Adrenal gland (tissue), 12 donors: ENCODE measurements around the gene PDE8A. TPM values are rescaled to one million over a fixed set of nuclear protein-coding genes. Genes with fewer than 3 reads are reported as not detected.
"Not testable (repeated sequence)": the region's sequence is repeated elsewhere in the genome, so short reads cannot be mapped to it uniquely, and the experiment has no call there.

Experiments used
- DNase-seq, 7 donors: peaks; one replicate each; pipeline ENCODE4 v3.0.0-alpha.2; 2019 to 2020
- H3K27ac ChIP-seq, 5 donors: fragments of 200-600 bp; sonication (generic) in 4 of 5; 1 replicate in 3 of 5; 2 replicates in 2 of 5; pipeline versions ENCODE4 v1.5.1 to v1.8.0; 2016 to 2020; ENCODE audit warnings: mild to moderate bottlenecking in 1 of 5
- H3K27me3 ChIP-seq: fragments of 200-600 bp; 2 replicates; pipeline ENCODE4 v1.8.0; 2021
- H3K36me3 ChIP-seq, 2 donors: fragments of 200-600 bp; replicated peaks in 1 of 2; 1 replicate in 1 of 2; 2 replicates in 1 of 2; pipeline versions ENCODE4 v1.5.1 to v1.8.0; 2018 to 2022
- H3K4me1 ChIP-seq, 2 donors: fragments of 200-600 bp; replicated peaks in 1 of 2; 1 replicate in 1 of 2; 2 replicates in 1 of 2; pipeline versions ENCODE4 v1.5.1 to v1.8.0; 2018 to 2021
- H3K4me3 ChIP-seq, 4 donors: fragments of 200-600 bp; sonication (generic) in 3 of 4; one replicate each; pipeline ENCODE4 v1.5.1; 2016 to 2018
- H3K9me3 ChIP-seq, 3 donors: fragments of 200-600 bp; sonication (generic) in 1 of 3; replicated peaks in 1 of 3; 1 replicate in 2 of 3; 2 replicates in 1 of 3; pipeline versions ENCODE4 v1.5.1 to v1.8.0; 2016 to 2021
- CTCF ChIP-seq, 6 experiments: fragments of 450-650 bp in 4 of 6; fragments of 200-600 bp in 2 of 6; sonication (generic) in 1 of 6; IDR thresholded peaks; 1 replicate in 5 of 6; 2 replicates in 1 of 6; pipeline versions ENCODE4 v1.5.1 to v1.8.0; 2016 to 2021; ENCODE audit warnings: antibody characterized with exemption in 6 of 6, mild to moderate bottlenecking in 2 of 6, moderate library complexity in 1 of 6
- POLR2A ChIP-seq, 2 donors: fragments of 450-650 bp; IDR thresholded peaks; one replicate each; pipeline ENCODE4 v1.6.1; 2017; ENCODE audit warnings: antibody characterized with exemption in 2 of 2, mild to moderate bottlenecking in 2 of 2, moderate library complexity in 1 of 2
- WGBS, 4 donors: extraction: QIAGEN DNeasy Blood & Tissue Kit in 2 of 4; methylation state at CpG; one replicate each; pipeline versions ENCODE4 v1.1.5 to v1.1.7; 2013 to 2017; 5-methylcytosine and 5-hydroxymethylcytosine counted together
- intact Hi-C, 2 donors: fragments of 100-400 bp; cut with DNase I; formaldehyde crosslinking; loops; one replicate each; pipeline versions ENCODE4 v1.14.1 to v1.15.0; 2022 to 2023
- polyA plus RNA-seq, 3 donors: library from polyadenylated mRNA; stranded (reverse); fragments of 200-250 nt in 2 of 3; fragments of 350-450 nt in 1 of 3; fragmentation: Illumina TruSeq in 1 of 3; extraction: RNeasy Lipid Tissue Mini Kit (QIAGEN cat#74804) in 1 of 3; gene quantifications; one replicate each; pipeline ENCODE4 v1.2.3, GENCODE V29; 2013 to 2014
- total RNA-seq, 9 donors: library from RNA; depleted of rRNA in 4 of 9; stranded (reverse); fragments of >200 nt in 4 of 9; fragments of 120-200 nt in 1 of 9; fragmentation: NEBNext Ultra II Directional in 1 of 9; extraction: Animal tissue kit (Norgen Biotek cat#: 25700) in 1 of 9; gene quantifications; one replicate each; pipeline versions ENCODE4 v1.1.0 to v1.2.4, GENCODE V29; 2013 to 2023
- donor health status: healthy with polysubstance abuse.
- donor health status: Bipolar disorder and iron deficiency.
- donor health status: DM: yes; HTN: yes; CAD: no.
- donor health status: DM: no; HTN: no; CAD: no.
- donor health status: DM: no; HTN: no; CAD: no.
- donor health status: DM: yes; HTN: yes; CAD: no.

Gene PDE8A
- total and polyA plus RNA-seq, 12 donors: 47.3 to 123 (median 66.4) TPM

GRCh38 chr15:84991014-84991712 lies 9.5 kb downstream of the PDE8A start:
- H3K4me3 ChIP-seq: no peak overlapping the region
- no peaks in the 10 kb centered on the region for H3K27me3 ChIP-seq
- H3K36me3 ChIP-seq: no peaks in the 10 kb centered on the region
- no peak for DNase-seq
- H3K9me3 ChIP-seq: no peaks in the 10 kb centered on the region
- WGBS, 4 donors: 76 to 83% (median 80%) methylated on average over 4 of the region's 4 CpGs
- peak overlapping the region in 1 of 5 donors; percentile 79 for H3K27ac ChIP-seq
- peaks cover 3 to 64% of the 10 kb centered on the region in 2 donors for H3K4me1 ChIP-seq
- intact Hi-C loops: no loop called here
- TF ChIP-seq CTCF (IDR thresholded peaks at IDR 0.05) (no peak), POLR2A (IDR thresholded peaks at IDR 0.05) (no peak)

- H3K9me3 ChIP-seq: no peaks in the 10 kb centered on the region
- TF ChIP-seq CTCF (IDR thresholded peaks at IDR 0.05) (no peak), POLR2A (IDR thresholded peaks at IDR 0.05) (no peak)
- H3K27ac ChIP-seq: peak overlapping the region in 3 of 5 donors; percentile 43 to 79 (median 57)
- intact Hi-C loops: no loop called here
- peak in 2 of 7 donors; percentile 32 to 75 for DNase-seq
- no peak overlapping the region for H3K4me3 ChIP-seq
- H3K27me3 ChIP-seq: no peaks in the 10 kb centered on the region
- 64 to 72% (median 70%) methylated on average over 4 of the region's 4 CpGs for WGBS, 4 donors
- H3K36me3 ChIP-seq: no peaks in the 10 kb centered on the region
- peaks cover 3 to 52% of the 10 kb centered on the region in 2 donors for H3K4me1 ChIP-seq
These were observed 10.7 kb downstream of the PDE8A start for GRCh38 chr15:84992157-84992944.

GRCh38 chr15:84996055-84996454 lies 14.4 kb downstream of the PDE8A start:
- Histone ChIP-seq H3K4me3 (no peak overlapping the region), H3K9me3 (no peaks in the 10 kb centered on the region), H3K4me1 (peaks cover 8 to 46% of the 10 kb centered on the region in 2 donors), H3K27me3 (no peaks in the 10 kb centered on the region), H3K27ac (no peak overlapping the region), H3K36me3 (no peaks in the 10 kb centered on the region)
- intact Hi-C loops: no loop called here
- no peak for TF ChIP-seq CTCF (IDR thresholded peaks at IDR 0.05)
- TF ChIP-seq POLR2A (IDR thresholded peaks at IDR 0.05): no peak
- WGBS, 4 donors: 88 to 97% (median 92%) methylated on average over 1 of the region's 1 CpG
- DNase-seq: no peak

GRCh38 chr15:84996714-84997113 lies 15.1 kb downstream of the PDE8A start:
- H3K4me1 ChIP-seq: peaks cover 8 to 52% of the 10 kb centered on the region in 2 donors
- DNase-seq, H3K27ac ChIP-seq, H3K27me3 ChIP-seq, H3K9me3 ChIP-seq, H3K4me3 ChIP-seq, H3K36me3 ChIP-seq, intact Hi-C loops: not testable (repeated sequence)
- 69 to 91% (median 73%) methylated on average over 5 of the region's 5 CpGs for WGBS, 4 donors

- WGBS, 4 donors: 74 to 98% (median 87%) methylated on average over 3 of the region's 3 CpGs
- H3K4me3 ChIP-seq, DNase-seq, H3K9me3 ChIP-seq, intact Hi-C loops, H3K27me3 ChIP-seq, H3K27ac ChIP-seq, H3K36me3 ChIP-seq: not testable (repeated sequence)
- peaks cover 8 to 56% of the 10 kb centered on the region in 2 donors for H3K4me1 ChIP-seq
These were observed 15.6 kb downstream of the PDE8A start for GRCh38 chr15:84997214-84997613.
